HepG2 (cell line): ENCODE results near the gene PRM2. TPM values are rescaled to one million over a fixed set of nuclear protein-coding genes. Genes with fewer than 3 reads are reported as not detected.

Experiments used
- CCAR2 ChIP-seq: fragments of 200-400 bp; formaldehyde crosslinking; optimal IDR thresholded peaks from 2 replicates; pipeline ENCODE3; 2018; ENCODE audit warnings: low read depth, mild to moderate bottlenecking, low read length, moderate library complexity
- CEBPZ ChIP-seq: IDR thresholded peaks from 2 replicates; pipeline ENCODE4 v1.6.1; 2012; ENCODE audit warnings: low read length, improper control_type of control experiment
- HMGA1 ChIP-seq: sonication (generic); formaldehyde crosslinking; conservative IDR thresholded peaks from 2 replicates; pipeline ENCODE4 v1.4.0; 2020; ENCODE audit warnings: missing genetic modification reagents
- HOXD1 ChIP-seq: sonication (generic); formaldehyde crosslinking; IDR thresholded peaks from 2 replicates; pipeline ENCODE4 v1.5.0; 2020; ENCODE audit warnings: missing genetic modification reagents
- MEIS1 ChIP-seq: sonication (generic); formaldehyde crosslinking; IDR thresholded peaks from 2 replicates; pipeline ENCODE4 v1.9.0; 2021; ENCODE audit warnings: mild to moderate bottlenecking, missing genetic modification reagents, moderate library complexity, borderline replicate concordance
- POGK ChIP-seq: sonication (generic); formaldehyde crosslinking; conservative IDR thresholded peaks from 2 replicates; pipeline ENCODE4 v1.8.0; 2022; ENCODE audit warnings: mild to moderate bottlenecking, moderate library complexity, missing genetic modification reagents
- SMC3 ChIP-seq: IDR thresholded peaks from 2 replicates; pipeline ENCODE4 v1.6.1; 2011; ENCODE audit warnings: low read length, improper control_type of control experiment
- SRSF9 ChIP-seq: fragments of 200-400 bp; formaldehyde crosslinking; IDR thresholded peaks from 2 replicates; pipeline ENCODE4 v1.6.1; 2018; ENCODE audit warnings: borderline replicate concordance, mild to moderate bottlenecking, low read depth, low read length; ENCODE audit not compliant: insufficient read depth, poor library complexity, severe bottlenecking
- ZBTB46 ChIP-seq: sonication (generic); formaldehyde crosslinking; IDR thresholded peaks from 2 replicates; pipeline ENCODE4 v1.4.0; 2020; ENCODE audit warnings: mild to moderate bottlenecking, missing genetic modification reagents, borderline replicate concordance
- ZNF3 ChIP-seq: IDR thresholded peaks from 2 replicates; pipeline ENCODE4 v1.7.0; 2017; ENCODE audit warnings: inconsistent platforms
- ZNF362 ChIP-seq: sonication (generic); formaldehyde crosslinking; IDR thresholded peaks from 2 replicates; pipeline ENCODE4 v1.4.0; 2020; ENCODE audit warnings: missing genetic modification reagents, mild to moderate bottlenecking, borderline replicate concordance
- ZNF503 ChIP-seq: sonication (generic); formaldehyde crosslinking; IDR thresholded peaks from 2 replicates; pipeline ENCODE4 v1.4.0; 2020; ENCODE audit warnings: missing genetic modification reagents
- ZNF607 ChIP-seq: sonication (generic); formaldehyde crosslinking; IDR thresholded peaks from 2 replicates; pipeline ENCODE4 v1.5.1; 2020; ENCODE audit warnings: missing genetic modification reagents, mild to moderate bottlenecking, borderline replicate concordance
- polyA plus RNA-seq, 8 experiments: library from polyadenylated mRNA; depleted of rRNA in 3 of 8; stranded (reverse) in 7 of 8; unstranded in 1 of 8; fragments of >200 nt; fragmentation: Illumina TruSeq in 4 of 8; extraction: Trizol in 4 of 8; gene quantifications; 2 replicates each; pipeline versions ENCODE4 v1.2.1 to v1.2.3, GENCODE V29; 2011 to 2016; ENCODE audit warnings: low read depth in 4 of 8, missing spikeins in 1 of 8, mixed read lengths in 1 of 8; ENCODE audit not compliant: insufficient read depth in 1 of 8
- total RNA-seq, 5 experiments: library from RNA; depleted of rRNA; stranded (reverse); fragments of >200 nt; fragmentation: Illumina TruSeq; extraction: Trizol; gene quantifications; 2 replicates each; pipeline ENCODE4 v1.2.3, GENCODE V29; 2016; ENCODE audit warnings: low read depth in 1 of 5
- TF ChIP-seq, protein P1 (sequence below): sonication (generic); formaldehyde crosslinking; IDR thresholded peaks from 2 replicates; pipeline ENCODE4 v1.5.0; 2020; ENCODE audit warnings: missing genetic modification reagents

The PRM2 gene
- total and polyA plus RNA-seq, 2 of the 13 experiments (the other 11 are each of a cell fraction or from before 2014, with no cell fraction given), result 0.54 TPM; not detected in 1

DNA sequence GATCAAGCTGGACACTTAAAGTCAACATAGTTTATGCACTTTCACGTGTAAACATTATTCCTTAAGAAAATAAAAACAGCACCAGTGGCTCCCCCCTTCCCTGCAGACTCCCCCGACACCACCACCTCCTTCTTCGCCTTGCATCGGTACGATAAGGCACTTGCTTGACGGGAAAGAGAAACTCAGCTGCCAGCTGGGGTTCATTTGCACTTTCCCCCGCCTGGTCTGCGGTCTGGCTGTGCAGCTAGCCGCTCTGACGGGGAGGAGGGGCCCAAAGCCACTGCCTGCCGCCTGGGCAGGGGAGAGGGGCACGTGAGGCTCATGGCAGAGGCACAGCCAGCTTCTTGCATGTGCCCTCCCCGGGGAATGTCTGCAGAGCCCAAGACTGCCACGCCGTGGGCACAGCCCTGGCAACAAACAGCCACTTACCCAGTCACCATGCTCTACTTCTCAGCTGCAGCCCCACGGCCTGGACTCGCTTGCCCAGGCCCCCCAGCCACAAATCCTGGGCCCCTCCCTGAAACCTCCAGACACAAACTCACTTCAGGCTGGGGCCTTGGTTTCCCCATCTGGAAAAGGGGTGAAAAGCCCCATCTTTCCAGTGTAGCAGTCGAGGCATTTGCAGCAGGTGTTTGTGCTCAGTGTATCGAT is 21.3 kb upstream of the PRM2 start (continued):
- TF ChIP-seq ZNF362 (CRISPR knock-in tag) (no peak; the same call in 1 of the 2 replicates), ZNF3 (CRISPR knock-in tag) (no peak), HOXD1 (0 out of 2 replicates have a peak, but pooled peaks have one; percentile 46), CEBPZ (no peak), SRSF9 (no peak), ZNF503 (peak; percentile 66; the same call in 1 of the 2 replicates), POGK (CRISPR knock-in tag) (no peak; the same call in 1 of the 2 replicates), SMC3 (no peak), CCAR2 (no peak), MEIS1 (CRISPR knock-in tag) (no peak), HMGA1 (CRISPR knock-in tag) (no peak), ZNF607 (CRISPR knock-in tag) (peak; percentile 23), ZBTB46 (CRISPR knock-in tag) (0 out of 2 replicates have a peak, but pooled peaks have one; percentile 53)
- TF ChIP-seq, protein P1, sequence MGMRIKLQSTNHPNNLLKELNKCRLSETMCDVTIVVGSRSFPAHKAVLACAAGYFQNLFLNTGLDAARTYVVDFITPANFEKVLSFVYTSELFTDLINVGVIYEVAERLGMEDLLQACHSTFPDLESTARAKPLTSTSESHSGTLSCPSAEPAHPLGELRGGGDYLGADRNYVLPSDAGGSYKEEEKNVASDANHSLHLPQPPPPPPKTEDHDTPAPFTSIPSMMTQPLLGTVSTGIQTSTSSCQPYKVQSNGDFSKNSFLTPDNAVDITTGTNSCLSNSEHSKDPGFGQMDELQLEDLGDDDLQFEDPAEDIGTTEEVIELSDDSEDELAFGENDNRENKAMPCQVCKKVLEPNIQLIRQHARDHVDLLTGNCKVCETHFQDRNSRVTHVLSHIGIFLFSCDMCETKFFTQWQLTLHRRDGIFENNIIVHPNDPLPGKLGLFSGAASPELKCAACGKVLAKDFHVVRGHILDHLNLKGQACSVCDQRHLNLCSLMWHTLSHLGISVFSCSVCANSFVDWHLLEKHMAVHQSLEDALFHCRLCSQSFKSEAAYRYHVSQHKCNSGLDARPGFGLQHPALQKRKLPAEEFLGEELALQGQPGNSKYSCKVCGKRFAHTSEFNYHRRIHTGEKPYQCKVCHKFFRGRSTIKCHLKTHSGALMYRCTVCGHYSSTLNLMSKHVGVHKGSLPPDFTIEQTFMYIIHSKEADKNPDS (CRISPR knock-in tag), result no peak; the same call in 1 of the 2 replicates
